Breast epithelium (tissue), 3 donors: ENCODE results near the gene LPAR3.

ENCODE experiments used
- POLR2A ChIP-seq: fragments of 450-650 bp; IDR thresholded peaks from one replicate; pipeline ENCODE4 v1.6.1; 2016; ENCODE audit warnings: antibody characterized with exemption, mild to moderate bottlenecking, moderate library complexity
- POLR2AphosphoS5 ChIP-seq, 3 donors: sonication (generic); formaldehyde crosslinking; IDR thresholded peaks; one replicate each; pipeline ENCODE4 v1.6.1; 2017; ENCODE audit warnings: antibody characterized with exemption in 3 of 3
- TF ChIP-seq, protein P1 (sequence below), 3 donors: fragments of 450-650 bp; IDR thresholded peaks; one replicate each; pipeline ENCODE4 v1.5.1; 2016 to 2017; ENCODE audit warnings: antibody characterized with exemption in 3 of 3, mild to moderate bottlenecking in 3 of 3, moderate library complexity in 3 of 3

DNA sequence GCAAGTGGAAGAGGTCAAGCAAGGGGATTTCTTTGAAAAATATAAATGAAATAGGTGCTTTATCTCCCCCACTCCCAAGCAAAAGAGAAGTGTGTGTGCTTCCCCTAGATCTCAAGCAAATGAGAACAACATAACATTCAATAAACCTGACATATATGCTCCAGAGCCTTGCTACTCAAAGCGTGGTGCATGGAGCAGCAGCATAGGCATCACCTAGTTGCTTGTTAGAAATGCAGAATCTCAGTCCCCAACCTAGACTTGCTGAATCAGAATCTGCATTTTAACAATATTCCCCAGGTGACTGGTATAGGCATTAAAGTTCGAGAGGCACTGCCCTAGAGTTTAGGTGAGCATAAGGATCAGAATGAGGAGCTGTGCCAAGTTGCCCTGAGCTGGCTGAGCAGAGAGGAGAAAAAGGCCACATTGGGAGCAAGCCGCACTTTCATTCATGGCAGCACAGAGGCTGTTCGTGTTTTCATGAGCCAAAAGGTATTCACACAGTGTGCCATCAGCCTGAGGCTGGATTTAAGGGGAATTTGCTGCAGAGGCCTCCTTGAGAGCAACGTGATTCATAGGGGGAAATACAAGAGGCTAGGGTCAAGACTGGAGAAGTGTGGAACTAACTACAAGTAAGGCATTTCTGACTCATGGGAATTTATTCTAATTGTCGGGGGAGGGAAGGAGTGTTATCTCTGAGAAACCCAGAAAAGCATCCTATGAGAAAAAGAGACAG lies 14.3 kb upstream of the LPAR3 start:
- TF ChIP-seq, protein P1, sequence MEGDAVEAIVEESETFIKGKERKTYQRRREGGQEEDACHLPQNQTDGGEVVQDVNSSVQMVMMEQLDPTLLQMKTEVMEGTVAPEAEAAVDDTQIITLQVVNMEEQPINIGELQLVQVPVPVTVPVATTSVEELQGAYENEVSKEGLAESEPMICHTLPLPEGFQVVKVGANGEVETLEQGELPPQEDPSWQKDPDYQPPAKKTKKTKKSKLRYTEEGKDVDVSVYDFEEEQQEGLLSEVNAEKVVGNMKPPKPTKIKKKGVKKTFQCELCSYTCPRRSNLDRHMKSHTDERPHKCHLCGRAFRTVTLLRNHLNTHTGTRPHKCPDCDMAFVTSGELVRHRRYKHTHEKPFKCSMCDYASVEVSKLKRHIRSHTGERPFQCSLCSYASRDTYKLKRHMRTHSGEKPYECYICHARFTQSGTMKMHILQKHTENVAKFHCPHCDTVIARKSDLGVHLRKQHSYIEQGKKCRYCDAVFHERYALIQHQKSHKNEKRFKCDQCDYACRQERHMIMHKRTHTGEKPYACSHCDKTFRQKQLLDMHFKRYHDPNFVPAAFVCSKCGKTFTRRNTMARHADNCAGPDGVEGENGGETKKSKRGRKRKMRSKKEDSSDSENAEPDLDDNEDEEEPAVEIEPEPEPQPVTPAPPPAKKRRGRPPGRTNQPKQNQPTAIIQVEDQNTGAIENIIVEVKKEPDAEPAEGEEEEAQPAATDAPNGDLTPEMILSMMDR (IDR thresholded peaks at IDR 0.05) = no peak
- TF ChIP-seq POLR2A = no peak
- TF ChIP-seq POLR2AphosphoS5 (IDR thresholded peaks at IDR 0.05) = no peak
